Activated CD4-positive, alpha-beta memory T cell treated with anti-CD3 and anti-CD28 coated beads, Interleukin-2, amount 10 ng/mL, durations not matched to agents 7 days and 5 days (primary cell): ENCODE data around the gene AGPAT1. TPM values are rescaled to one million over a fixed set of nuclear protein-coding genes. Genes with fewer than 3 reads are reported as not detected.
A peak's percentile ranks its signal among the peaks of the same experiment; 100 is the strongest.

Experiments used
- CTCF ChIA-PET: fragments of 350-600 bp; sonication (Branson Sonifier 250); formaldehyde crosslinking; loops from one replicate; lab custom pipeline; 2021; ENCODE audit warnings: antibody characterized with exemption, inconsistent platforms; lab: Charles Lee
- POLR2A ChIA-PET: fragments of 350-600 bp; sonication (Branson Sonifier 250); formaldehyde crosslinking; loops from one replicate; lab custom pipeline; 2021; ENCODE audit warnings: antibody characterized with exemption; lab: Charles Lee
- DNase-seq: peaks from one replicate; pipeline ENCODE4 v3.0.0-alpha.2; 2020
- H3K27ac Mint-ChIP-seq: one replicate; pipeline ENCODE4 v1.8.0; 2021; ENCODE audit warnings: mild to moderate bottlenecking, mixed read lengths
- H3K27me3 Mint-ChIP-seq: one replicate; pipeline ENCODE4 v1.8.0; 2021; ENCODE audit warnings: mixed read lengths
- H3K36me3 Mint-ChIP-seq: one replicate; pipeline ENCODE4 v1.8.0; 2021; ENCODE audit warnings: low read depth, mixed read lengths
- H3K4me1 Mint-ChIP-seq: one replicate; pipeline ENCODE4 v1.8.0; 2021; ENCODE audit warnings: mixed read lengths
- H3K4me3 Mint-ChIP-seq: one replicate; pipeline ENCODE4 v1.8.0; 2021; ENCODE audit warnings: mild to moderate bottlenecking, mixed read lengths
- H3K9me3 Mint-ChIP-seq: one replicate; pipeline ENCODE4 v1.8.0; 2021; ENCODE audit warnings: mixed read lengths
- total RNA-seq, 2 experiments: library from RNA; stranded (reverse); gene quantifications; one replicate each; pipeline ENCODE4 v1.2.3, GENCODE V29; 2021

The AGPAT1 gene
- total RNA-seq, 2 experiments from 2014 or later, result 42.7 to 43.1 TPM

DNA sequence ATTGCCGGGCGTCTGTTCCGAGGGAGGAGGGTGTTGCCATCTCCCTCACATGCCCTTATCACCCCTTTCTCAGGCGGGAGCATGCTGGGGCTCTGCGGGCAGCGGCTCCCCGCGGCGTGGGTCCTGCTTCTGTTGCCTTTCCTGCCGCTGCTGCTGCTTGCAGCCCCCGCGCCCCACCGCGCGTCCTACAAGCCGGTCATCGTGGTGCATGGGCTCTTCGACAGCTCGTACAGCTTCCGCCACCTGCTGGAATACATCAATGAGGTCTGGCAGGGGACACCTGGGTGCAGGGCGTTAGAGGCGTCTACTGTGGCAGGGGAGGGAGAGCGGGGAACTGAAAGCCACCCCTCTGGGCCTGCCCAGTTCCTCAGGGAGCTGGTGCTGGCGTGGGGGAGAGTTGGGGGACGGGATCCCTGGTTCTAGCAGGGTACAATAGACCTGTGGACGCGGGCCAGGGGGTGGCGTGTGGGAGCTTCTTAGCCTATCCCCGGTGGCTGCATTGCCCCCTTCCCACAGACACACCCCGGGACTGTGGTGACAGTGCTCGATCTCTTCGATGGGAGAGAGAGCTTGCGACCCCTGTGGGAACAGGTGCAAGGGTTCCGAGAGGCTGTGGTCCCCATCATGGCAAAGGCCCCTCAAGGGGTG, 21.2 kb downstream of the AGPAT1 start:
- no peaks in the 10 kb centered on the region for H3K9me3 Mint-ChIP-seq
- H3K36me3 Mint-ChIP-seq, result peaks cover 6% of the 10 kb centered on the region
- H3K27me3 Mint-ChIP-seq, result peaks cover 32% of the 10 kb centered on the region
- ChIA-PET POLR2A (interaction anchor here (1.1 kb wide), 3 partner anchors 25 to 36 kb away, joined by 3 to 6 read pairs (median 5); partner anchors contain the start of genes ATF6B and FKBPL), CTCF (interaction anchor here (0.6 to 1.1 kb wide), 4 partner anchors 23 to 684 kb away, joined by 3 to 6 read pairs (median 4); partner anchors contain the start of gene TAP2)
- peak overlapping the region; percentile 91 for H3K4me3 Mint-ChIP-seq
- peaks cover 24% of the 10 kb centered on the region for H3K4me1 Mint-ChIP-seq
- peak overlapping the region; percentile 58 for H3K27ac Mint-ChIP-seq
- peak; percentile 71 for DNase-seq

DNA sequence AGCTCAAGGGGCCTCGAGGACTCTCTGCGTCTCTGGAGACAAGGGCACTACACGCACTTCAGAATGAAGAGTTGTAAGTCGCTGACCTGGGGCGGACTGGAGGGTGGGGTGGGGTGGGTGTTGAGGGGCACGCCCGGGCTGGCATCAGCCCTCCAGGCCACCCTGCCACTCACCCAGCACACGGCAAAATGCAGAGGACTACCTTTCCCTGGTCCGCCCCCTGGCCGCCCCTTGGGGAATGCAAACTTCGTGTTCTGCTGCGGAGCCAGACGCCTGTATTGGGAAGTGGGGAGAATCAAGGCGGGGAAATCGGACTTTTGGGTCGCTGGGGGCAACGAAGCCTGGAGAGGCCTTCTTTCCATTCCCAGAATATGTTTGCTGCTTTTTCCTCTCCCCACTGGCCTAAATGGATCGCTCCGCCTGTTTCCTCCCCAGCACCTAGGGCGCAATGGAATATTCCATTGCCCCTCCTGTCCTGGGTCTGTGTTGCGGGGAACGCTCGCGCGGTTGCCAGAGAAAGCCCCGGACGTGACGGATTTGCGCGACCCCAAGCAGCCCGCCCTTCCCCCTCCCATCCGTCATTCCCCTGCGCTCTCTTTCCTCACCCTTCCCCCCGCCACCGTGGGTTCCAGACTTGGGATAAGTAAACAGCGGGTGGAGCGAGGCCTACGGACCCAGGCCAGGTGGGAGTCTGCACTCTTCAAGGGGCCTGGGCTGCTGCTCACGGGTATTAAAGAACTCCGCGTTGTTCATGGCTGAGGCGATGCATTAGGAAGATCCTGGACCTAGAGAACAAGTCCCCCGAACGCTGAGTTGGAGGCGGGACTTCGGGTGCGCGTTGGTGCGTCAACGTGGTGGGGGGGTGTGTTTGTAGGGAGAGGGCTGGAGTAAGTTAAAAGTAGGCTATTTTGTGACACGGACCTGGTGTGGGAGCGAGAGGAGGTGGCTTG, 22.0 kb downstream of the AGPAT1 start, which contains the start of gene PPT2:
Gene PPT2, plus strand, starts transcription at position 578 of the 950 bp plus-strand sequence. CDS start 454 bp downstream, outside the sequence.
- H3K27ac Mint-ChIP-seq, result peak within 1 kb of the TSS; percentile 58
- peak within 1 kb of the TSS; percentile 91 for H3K4me3 Mint-ChIP-seq
- POLR2A ChIA-PET, result interaction anchor here (0.9 to 1.1 kb wide), 4 partner anchors 24 to 42 kb away, joined by 3 to 6 read pairs (median 4); partner anchors contain the start of genes ATF6B and FKBPL
- peaks cover 6% of the 10 kb centered on the region for H3K36me3 Mint-ChIP-seq
- CTCF ChIA-PET, result interaction anchor here (1.0 to 1.3 kb wide), 3 partner anchors 35 to 685 kb away, joined by 4 to 6 read pairs (median 4); partner anchors contain the start of gene TAP2
- DNase-seq, result peak; percentile 72
- peaks cover 36% of the 10 kb centered on the region for H3K27me3 Mint-ChIP-seq
- no peaks in the 10 kb centered on the region for H3K9me3 Mint-ChIP-seq
- H3K4me1 Mint-ChIP-seq, result peaks cover 26% of the 10 kb centered on the region

DNA sequence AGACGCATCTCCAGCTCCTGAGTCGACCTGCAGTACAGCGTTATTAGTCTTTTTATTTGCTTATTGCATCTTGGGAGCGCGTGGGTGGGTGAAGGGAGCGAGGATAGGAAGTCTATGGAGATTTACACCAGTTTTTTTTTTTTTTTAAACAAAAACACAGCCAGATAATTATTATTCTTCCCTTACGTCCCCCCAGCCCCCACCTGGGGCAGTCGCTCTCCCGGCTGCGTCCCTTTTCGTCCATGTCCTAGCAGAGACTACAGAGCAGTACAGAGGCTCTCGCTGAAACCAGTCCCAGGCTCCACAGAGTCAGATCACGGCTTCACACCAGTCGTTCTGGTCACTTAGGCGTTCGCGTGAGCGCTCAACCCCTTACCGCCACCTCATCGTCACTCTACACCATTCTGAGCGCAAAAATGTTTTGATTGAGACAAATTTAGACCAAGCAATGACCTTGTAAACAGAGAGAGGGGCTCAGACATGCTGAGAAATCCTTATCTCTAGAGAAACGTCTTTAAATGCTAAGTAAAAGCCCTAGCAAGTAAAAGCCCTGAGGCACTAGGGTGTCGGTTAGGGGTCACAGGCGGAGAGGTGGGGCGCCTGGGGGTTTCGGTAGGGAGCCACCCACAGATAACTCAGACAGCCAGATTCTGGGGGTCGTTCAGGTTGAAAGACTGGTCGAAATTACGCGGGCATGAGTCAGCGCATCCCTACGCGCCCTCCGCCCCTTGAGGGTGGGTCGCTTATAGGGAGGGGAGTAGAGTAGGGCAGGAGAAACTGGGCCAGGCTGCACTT, 22.9 kb downstream of the AGPAT1 start:
- POLR2A ChIA-PET, result interaction anchor here (0.9 kb wide), 1 partner anchor 43 kb away, joined by 4 read pairs; no protein-coding TSS in a partner anchor
- H3K4me1 Mint-ChIP-seq, result peaks cover 35% of the 10 kb centered on the region
- H3K36me3 Mint-ChIP-seq, result peaks cover 9% of the 10 kb centered on the region
- H3K4me3 Mint-ChIP-seq, result peak overlapping the region; percentile 55
- no peaks in the 10 kb centered on the region for H3K9me3 Mint-ChIP-seq
- no peak overlapping the region for H3K27ac Mint-ChIP-seq
- CTCF ChIA-PET, result interaction anchor here (0.6 to 1.3 kb wide), 2 partner anchors 14 to 42 kb away, joined by 3 to 4 read pairs; no protein-coding TSS in a partner anchor
- DNase-seq, result no peak
- H3K27me3 Mint-ChIP-seq, result peaks cover 45% of the 10 kb centered on the region

DNA sequence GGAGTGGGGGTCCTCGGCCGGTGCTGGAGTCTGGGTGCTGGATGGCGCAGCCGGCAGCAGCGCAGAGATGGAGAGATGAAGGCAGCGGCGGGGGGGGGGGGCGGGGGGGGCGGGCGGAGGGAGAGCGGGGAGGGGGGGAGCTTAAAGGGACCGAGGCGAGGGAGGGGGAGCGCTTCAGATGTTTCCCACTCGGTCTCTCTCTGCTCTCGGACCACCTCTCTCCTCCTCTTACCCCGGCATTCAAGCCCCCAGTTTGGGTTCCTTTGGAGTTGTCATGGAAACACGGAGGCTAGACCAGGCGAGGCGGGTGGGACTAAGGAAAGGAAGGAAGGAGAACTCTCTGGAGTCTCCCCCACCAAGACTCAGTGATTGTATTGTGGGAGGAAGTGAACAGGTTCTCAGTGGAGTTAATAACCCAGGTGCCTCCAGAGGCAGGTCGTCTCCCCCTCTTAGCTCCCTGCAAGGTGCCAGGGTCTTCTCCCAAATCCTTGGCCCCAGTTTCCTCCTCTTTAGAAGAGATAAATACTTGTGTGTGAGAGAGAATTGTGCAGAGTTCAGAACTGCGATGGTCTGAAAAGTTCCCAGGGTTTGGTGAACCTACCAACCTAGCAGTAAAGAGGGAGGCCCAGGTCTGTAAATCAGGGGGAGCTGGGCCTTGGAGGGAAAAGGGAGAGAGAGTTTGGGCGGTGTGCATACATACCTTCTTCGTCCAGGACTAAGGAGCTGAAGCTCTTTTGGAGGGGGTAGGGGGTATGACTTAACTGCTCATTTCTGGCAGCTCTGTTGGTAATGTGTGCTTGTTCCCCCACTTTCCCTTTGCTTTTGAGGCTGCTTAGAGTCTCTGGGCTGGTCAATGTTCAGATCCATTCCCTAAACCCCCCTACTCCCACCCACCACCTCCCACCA, 23.8 kb downstream of the AGPAT1 start, which contains the start of gene PRRT1:
Gene PRRT1, minus strand, starts transcription at position 77 of the 906 bp plus-strand sequence. CDS start 112 bp downstream, outside the sequence.
- no peak within 1 kb of the TSS for H3K27ac Mint-ChIP-seq
- H3K4me1 Mint-ChIP-seq, result peaks cover 43% of the 10 kb centered on the region
- H3K9me3 Mint-ChIP-seq, result no peaks in the 10 kb centered on the region
- no peak for DNase-seq
- no peak within 1 kb of the TSS for H3K4me3 Mint-ChIP-seq
- CTCF ChIA-PET, result interaction anchor here (0.6 to 1.3 kb wide), 2 partner anchors 13 to 43 kb away, joined by 3 to 4 read pairs; no protein-coding TSS in a partner anchor
- peaks cover 5% of the 10 kb centered on the region for H3K36me3 Mint-ChIP-seq
- POLR2A ChIA-PET, result interaction anchor here (0.9 kb wide), 1 partner anchor 44 kb away, joined by 4 read pairs; no protein-coding TSS in a partner anchor
- peaks cover 53% of the 10 kb centered on the region for H3K27me3 Mint-ChIP-seq

DNA sequence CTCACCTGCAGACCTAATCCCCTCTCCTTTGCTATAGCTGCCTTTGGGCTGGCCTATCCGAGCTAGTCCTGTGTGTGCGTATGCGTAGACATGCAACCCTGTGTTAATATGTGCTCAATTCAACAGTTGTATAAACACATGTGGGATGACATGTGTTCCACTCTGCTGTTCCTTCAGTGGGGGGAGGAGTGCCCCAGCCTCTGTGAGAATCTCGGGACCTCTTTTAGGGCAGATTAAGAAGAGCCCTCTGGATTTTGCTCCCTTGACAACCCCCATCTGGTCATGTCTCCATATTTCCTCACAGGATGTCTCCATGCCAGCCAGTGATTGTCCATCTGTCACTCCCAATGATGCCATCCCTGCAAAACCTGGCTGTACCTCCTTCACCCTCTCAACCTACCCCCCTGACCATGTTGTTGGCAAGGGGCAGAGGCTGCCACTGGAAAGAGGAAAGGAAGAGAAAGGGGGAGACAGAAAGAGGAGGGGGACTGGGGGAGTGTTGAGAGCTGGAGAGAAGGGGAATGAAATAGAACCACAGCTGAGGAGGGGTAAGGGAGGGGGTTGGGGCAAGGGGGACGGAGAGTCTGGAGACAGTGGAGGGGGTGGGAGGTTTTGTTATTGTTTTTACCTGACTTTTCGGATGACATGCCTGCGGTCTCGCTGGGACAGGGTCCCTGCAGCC, 24.6 kb downstream of the AGPAT1 start:
- POLR2A ChIA-PET, result no interaction called here
- Mint-ChIP-seq H3K4me3 (no peak overlapping the region), H3K27me3 (peaks cover 59% of the 10 kb centered on the region), H3K4me1 (peaks cover 47% of the 10 kb centered on the region), H3K36me3 (peaks cover 5% of the 10 kb centered on the region), H3K9me3 (no peaks in the 10 kb centered on the region), H3K27ac (no peak overlapping the region)
- CTCF ChIA-PET, result no interaction called here
- DNase-seq, result no peak

DNA sequence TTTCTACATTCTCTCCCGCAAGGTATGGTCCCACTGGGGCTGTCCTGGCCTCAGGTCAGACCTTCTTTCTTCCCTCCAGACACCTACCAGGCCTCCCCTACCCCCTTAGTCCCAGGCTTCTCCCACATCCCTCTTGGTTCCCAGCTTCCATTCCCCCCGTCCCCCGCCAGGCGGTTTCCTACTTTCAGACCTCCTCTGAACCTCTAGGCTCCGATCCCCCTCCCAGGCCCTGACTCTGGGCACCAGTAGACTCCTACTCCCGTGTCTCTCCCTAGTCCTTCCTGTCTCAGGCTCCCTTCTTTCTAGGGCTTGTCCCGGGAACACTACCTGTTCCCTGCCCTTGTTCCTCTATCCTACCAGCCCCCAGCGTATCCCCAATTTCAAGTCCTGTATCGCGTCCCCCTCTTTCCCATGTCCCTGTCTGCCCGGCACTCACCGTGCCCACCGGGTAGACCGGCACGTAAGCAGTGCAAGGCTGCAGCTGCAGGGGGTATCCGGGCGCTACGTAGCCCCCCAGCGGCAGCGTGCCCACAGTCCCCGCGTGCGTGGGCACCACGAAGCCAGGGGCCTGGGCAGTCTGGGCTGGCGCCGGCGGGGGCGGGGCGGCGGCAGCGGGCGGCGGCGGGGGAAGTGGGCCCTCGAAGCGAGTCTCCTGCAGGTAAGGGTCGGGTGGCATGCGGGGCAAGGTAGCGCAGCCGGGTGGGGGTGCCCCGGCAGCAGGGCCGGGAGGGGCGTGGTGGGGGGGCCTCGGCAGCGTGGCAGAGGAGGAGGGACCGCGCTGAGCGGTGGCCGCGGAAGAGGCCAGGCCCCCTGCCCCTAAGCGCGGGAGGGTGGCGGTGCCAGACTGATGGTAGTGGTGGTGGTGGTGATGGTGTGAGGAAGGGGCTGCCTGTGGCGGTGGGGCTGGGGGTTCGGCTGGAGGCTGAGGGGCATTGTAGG, 25.7 kb downstream of the AGPAT1 start:
- Mint-ChIP-seq H3K36me3 (peaks cover 5% of the 10 kb centered on the region), H3K27me3 (peaks cover 67% of the 10 kb centered on the region), H3K9me3 (no peaks in the 10 kb centered on the region), H3K27ac (no peak overlapping the region), H3K4me3 (peak overlapping the region; percentile 9), H3K4me1 (peaks cover 45% of the 10 kb centered on the region)
- POLR2A ChIA-PET, result no interaction called here
- DNase-seq, result no peak
- CTCF ChIA-PET, result interaction anchor here (1.6 kb wide), 1 partner anchor 45 kb away, joined by 4 read pairs; no protein-coding TSS in a partner anchor

DNA sequence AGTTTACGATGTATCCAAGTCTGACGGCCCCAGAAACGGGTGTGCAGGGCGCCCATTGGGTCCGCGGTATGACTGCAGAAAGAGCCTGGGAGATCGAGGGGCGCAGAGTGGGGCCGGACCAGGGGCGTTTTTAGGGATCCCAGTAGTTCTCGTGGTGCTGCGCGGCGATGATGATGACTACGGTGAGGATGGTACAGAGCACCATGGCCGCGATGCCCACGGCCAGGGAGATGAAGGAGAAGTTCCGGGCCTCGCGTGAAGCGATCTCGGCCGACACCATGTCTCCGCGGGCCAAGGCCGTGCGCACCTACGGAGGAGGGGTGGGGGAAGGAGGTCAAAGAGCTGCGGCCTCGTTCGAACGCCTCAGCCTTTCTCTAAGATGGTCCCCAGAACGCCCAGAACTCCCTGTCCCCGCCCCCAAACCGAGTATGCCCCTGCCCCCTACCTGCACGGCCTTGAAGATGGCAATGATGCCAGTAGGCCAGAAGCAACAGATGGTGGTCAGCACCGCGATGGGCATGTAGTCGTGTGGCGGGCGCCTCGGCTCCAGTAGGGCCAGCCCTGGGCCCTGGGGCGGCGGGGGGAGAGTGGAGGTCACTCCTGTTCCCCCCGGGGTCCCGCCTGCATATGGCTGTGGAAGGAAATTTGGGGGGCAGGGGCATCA, 26.7 kb downstream of the AGPAT1 start:
- H3K36me3 Mint-ChIP-seq, result peaks cover 5% of the 10 kb centered on the region
- ChIA-PET POLR2A (interaction anchor here (1.0 kb wide), 1 partner anchor 28 kb away, joined by 4 read pairs; no protein-coding TSS in a partner anchor), CTCF (interaction anchor here (1.0 to 1.6 kb wide), 2 partner anchors 18 to 46 kb away, joined by 3 to 4 read pairs; no protein-coding TSS in a partner anchor)
- peak overlapping the region; percentile 25 for H3K27ac Mint-ChIP-seq
- no peaks in the 10 kb centered on the region for H3K9me3 Mint-ChIP-seq
- DNase-seq, result no peak
- H3K4me3 Mint-ChIP-seq, result peak overlapping the region; percentile 70
- peaks cover 72% of the 10 kb centered on the region for H3K27me3 Mint-ChIP-seq
- H3K4me1 Mint-ChIP-seq, result peaks cover 35% of the 10 kb centered on the region

DNA sequence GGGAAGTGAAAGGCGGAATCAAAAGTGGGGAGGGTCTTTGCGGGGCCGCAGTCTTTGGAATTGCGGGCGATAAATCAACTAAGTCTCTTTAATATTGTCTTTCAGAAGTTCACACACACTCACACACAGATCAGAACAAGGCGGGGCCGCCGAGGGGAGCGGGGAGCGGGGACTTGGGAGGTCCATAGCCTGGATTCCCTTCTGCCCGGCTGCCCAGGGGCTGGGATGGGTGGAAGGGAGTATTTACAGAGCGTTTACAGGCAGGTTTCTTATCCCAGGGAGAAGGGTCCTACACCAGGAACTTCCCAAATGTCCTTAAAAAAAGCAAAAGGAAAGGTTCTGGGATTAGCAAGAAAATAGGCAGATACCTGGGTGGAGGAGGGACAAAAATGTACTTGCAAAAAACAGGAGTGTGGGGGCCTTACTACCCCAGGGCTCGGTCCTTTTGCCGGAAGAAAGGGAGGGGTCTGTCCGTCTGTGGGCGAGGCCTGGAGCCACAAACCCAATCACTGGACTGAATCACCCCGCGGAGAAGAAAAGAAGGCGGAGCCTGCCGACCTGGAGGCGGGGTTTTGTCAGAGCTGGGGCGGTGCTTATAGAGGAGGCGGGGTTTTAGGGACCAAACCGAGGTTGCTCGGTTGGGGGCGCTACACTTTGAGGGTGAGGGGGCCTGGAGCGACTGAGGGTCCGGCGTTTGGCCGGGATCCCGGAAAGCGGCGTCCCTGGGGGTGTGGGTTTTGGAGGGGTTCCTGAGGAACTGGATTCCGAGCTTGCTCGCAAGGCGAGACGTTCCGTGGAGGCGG, 27.4 kb downstream of the AGPAT1 start:
- Mint-ChIP-seq H3K4me3 (peak overlapping the region; percentile 70), H3K36me3 (peaks cover 5% of the 10 kb centered on the region), H3K9me3 (no peaks in the 10 kb centered on the region), H3K27ac (peak overlapping the region; percentile 25), H3K27me3 (peaks cover 70% of the 10 kb centered on the region), H3K4me1 (peaks cover 29% of the 10 kb centered on the region)
- POLR2A ChIA-PET, result interaction anchor here (1.0 to 1.2 kb wide), 2 partner anchors 29 to 47 kb away, joined by 3 to 4 read pairs; no protein-coding TSS in a partner anchor
- CTCF ChIA-PET, result interaction anchor here (1.0 to 1.6 kb wide), 2 partner anchors 17 to 47 kb away, joined by 3 to 4 read pairs; no protein-coding TSS in a partner anchor
- peak; percentile 68 for DNase-seq
